Progenitor cell of endocrine pancreas (in vitro differentiated cells): ENCODE measurements around the gene ABCC9. TPM values are rescaled to one million over a fixed set of nuclear protein-coding genes. Genes with fewer than 3 reads are reported as not detected.
A peak's percentile ranks its signal among the peaks of the same experiment; 100 is the strongest.

ENCODE experiments used
- DNase-seq: peaks from one replicate; pipeline ENCODE4 v3.0.0; 2021; ENCODE audit warnings: low spot score; ENCODE audit not compliant: unreplicated experiment
- H3K27ac Mint-ChIP-seq: 2 replicates; pipeline ENCODE4 v1.8.0; 2021; ENCODE audit warnings: mild to moderate bottlenecking, moderate library complexity, mixed read lengths
- H3K27me3 Mint-ChIP-seq: 2 replicates; pipeline ENCODE4 v1.8.0; 2021; ENCODE audit warnings: mixed read lengths
- H3K36me3 Mint-ChIP-seq: 2 replicates; pipeline ENCODE4 v1.8.0; 2022; ENCODE audit warnings: mixed read lengths; ENCODE audit not compliant: insufficient read depth
- H3K4me1 Mint-ChIP-seq: 2 replicates; pipeline ENCODE4 v1.8.0; 2021; ENCODE audit warnings: low read depth, mixed read lengths
- H3K4me3 Mint-ChIP-seq: 2 replicates; pipeline ENCODE4 v1.8.0; 2021; ENCODE audit warnings: low read depth, mild to moderate bottlenecking, moderate library complexity, mixed read lengths
- H3K9me3 Mint-ChIP-seq: 2 replicates; pipeline ENCODE4 v1.8.0; 2021; ENCODE audit warnings: low read depth, mixed read lengths
- CTCF ChIP-seq: fragments of 200-600 bp; sonication (generic); IDR thresholded peaks from one replicate; pipeline ENCODE4 v1.5.0; 2021; ENCODE audit warnings: antibody characterized with exemption, mild to moderate bottlenecking; ENCODE audit not compliant: unreplicated experiment
- total RNA-seq: library from RNA; stranded (reverse); gene quantifications from 2 replicates; pipeline ENCODE4 v1.2.1, GENCODE V29; 2021

The ABCC9 gene
- total RNA-seq, 1 donor from 2014 or later, result 0.29 TPM

DNA sequence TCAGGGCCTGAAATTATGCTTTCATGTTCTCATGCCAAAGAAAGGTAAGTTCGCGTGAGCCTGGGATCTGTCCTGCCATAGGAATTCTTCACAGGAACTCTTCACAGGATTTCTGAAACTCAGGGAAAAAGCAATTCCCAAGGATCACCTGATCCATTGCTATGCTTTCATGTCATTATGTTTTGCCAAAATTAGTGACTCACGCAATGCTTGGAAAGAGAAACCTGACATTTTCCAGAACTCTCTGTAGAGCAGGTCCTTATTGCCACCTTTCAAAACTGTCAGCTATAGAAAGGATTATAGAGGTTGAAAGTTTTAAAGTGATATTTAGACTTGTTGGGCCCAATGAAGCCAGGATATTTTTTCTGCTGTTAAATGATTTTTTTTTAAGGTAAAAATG is 160.4 kb downstream of the ABCC9 start:
- Mint-ChIP-seq H3K4me3 (no peak overlapping the region), H3K27ac (no peak overlapping the region), H3K4me1 (peaks cover 2% of the 10 kb centered on the region), H3K27me3 (peaks cover 15% of the 10 kb centered on the region), H3K9me3 (no peaks in the 10 kb centered on the region), H3K36me3 (no peaks in the 10 kb centered on the region)
- DNase-seq, result no peak
- TF ChIP-seq CTCF, result no peak

- H3K4me1 Mint-ChIP-seq, result peaks cover 9% of the 10 kb centered on the region
- H3K27me3 Mint-ChIP-seq, result peaks cover 42% of the 10 kb centered on the region
These were observed 165.1 kb downstream of the ABCC9 start for GRCh38 chr12:21776175-21776574.

DNA sequence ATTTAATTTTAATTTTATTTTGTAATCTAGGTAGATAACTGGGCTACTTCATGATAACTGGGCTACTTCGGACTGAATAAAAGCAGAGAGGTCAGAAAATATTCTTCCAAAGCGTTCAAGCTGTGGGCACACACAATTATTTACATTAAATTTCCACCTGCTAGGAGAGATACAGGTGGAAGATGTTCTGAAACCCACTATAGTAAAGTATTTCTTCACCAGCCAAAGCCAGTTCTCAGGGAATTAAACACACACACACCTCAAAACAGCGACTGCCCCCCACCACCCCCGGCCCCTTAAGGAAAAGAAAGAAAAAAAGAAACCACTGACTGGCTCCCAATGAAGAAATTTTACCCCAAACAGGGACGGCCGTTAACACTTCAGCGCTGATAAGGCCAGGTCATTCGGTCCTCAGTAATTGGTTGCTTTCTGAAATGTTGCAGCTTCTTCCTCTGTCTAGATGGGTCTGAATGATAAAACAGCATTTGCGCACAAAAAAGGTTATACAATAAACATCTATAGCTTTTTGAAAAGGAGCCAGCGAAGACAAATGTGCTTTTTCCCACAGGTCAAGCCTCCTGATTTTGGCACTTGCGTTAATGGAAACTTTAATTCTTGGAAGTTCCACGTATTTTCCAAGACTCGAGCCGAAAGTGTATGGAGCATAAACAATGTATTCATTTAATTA is 165.9 kb downstream of the ABCC9 start:
- no peaks in the 10 kb centered on the region for H3K9me3 Mint-ChIP-seq
- peaks cover 44% of the 10 kb centered on the region for H3K27me3 Mint-ChIP-seq
- H3K36me3 Mint-ChIP-seq, result no peaks in the 10 kb centered on the region
- H3K27ac Mint-ChIP-seq, result no peak overlapping the region
- no peak for DNase-seq
- peak overlapping the region; percentile 62 for H3K4me3 Mint-ChIP-seq
- TF ChIP-seq CTCF, result no peak
- H3K4me1 Mint-ChIP-seq, result peaks cover 9% of the 10 kb centered on the region

More at GRCh38 chr12:21776175-21776574, 165.1 kb downstream of the ABCC9 start:
- Mint-ChIP-seq H3K36me3 (no peaks in the 10 kb centered on the region), H3K27ac (no peak overlapping the region), H3K9me3 (no peaks in the 10 kb centered on the region), H3K4me3 (no peak overlapping the region)
- TF ChIP-seq CTCF, result no peak
- no peak for DNase-seq

- Mint-ChIP-seq H3K27me3 (peaks cover 44% of the 10 kb centered on the region), H3K36me3 (no peaks in the 10 kb centered on the region), H3K4me3 (peak within 1 kb of the TSS; percentile 70), H3K9me3 (no peaks in the 10 kb centered on the region), H3K27ac (no peak within 1 kb of the TSS), H3K4me1 (peaks cover 9% of the 10 kb centered on the region)
- TF ChIP-seq CTCF, result no peak
- peak; percentile 69 for DNase-seq
These were observed 166.7 kb downstream of the ABCC9 start, which contains the start of gene KCNJ8 for GRCh38 chr12:21774358-21775132. Gene KCNJ8, minus strand, starts transcription at chr12:21774706. Its CDS starts 1,090 bp downstream, at chr12:21773616.

- no peak for DNase-seq
- H3K4me3 Mint-ChIP-seq, result peak overlapping the region; percentile 38
- peaks cover 47% of the 10 kb centered on the region for H3K27me3 Mint-ChIP-seq
- H3K9me3 Mint-ChIP-seq, result no peaks in the 10 kb centered on the region
- peaks cover 9% of the 10 kb centered on the region for H3K4me1 Mint-ChIP-seq
- H3K36me3 Mint-ChIP-seq, result no peaks in the 10 kb centered on the region
- no peak for TF ChIP-seq CTCF
- H3K27ac Mint-ChIP-seq, result no peak overlapping the region
These were observed 167.4 kb downstream of the ABCC9 start for GRCh38 chr12:21773806-21774205.
